GM18508 (cell line): Measurements from ENCODE around the gene HAGHL.
"Not testable (repeated sequence)": the region's sequence is repeated elsewhere in the genome, so short reads cannot be mapped to it uniquely, and the experiment has no call there.

Experiments
- ATAC-seq: cut with Tn5 transposase; IDR thresholded peaks from one replicate; pipeline ENCODE4 v1.9.1; 2021; ENCODE audit warnings: moderate number of reproducible peaks; ENCODE audit not compliant: insufficient read depth, unreplicated experiment

HAGHL gene

DNA sequence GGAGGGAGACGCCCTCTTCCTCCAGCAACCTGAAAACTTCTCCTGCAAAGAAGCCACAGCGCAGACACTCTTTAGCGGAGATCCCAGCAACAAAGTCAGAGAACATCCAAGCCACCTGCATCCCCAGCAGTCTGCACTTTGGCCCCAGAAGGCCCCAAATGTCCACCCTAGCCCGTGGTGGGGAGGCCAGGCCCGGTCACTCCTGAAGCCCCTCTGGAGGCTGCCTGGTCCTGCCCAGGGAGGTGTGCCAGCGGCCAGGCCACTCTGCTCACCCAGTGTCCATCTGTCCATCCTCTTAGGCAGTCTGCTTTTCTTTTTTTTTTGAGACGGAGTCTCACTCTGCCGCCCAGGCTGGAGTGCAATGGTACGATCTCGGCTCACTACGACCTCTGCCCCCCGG lies 5.4 kb downstream of the HAGHL start:
- ATAC-seq: no peak

DNA sequence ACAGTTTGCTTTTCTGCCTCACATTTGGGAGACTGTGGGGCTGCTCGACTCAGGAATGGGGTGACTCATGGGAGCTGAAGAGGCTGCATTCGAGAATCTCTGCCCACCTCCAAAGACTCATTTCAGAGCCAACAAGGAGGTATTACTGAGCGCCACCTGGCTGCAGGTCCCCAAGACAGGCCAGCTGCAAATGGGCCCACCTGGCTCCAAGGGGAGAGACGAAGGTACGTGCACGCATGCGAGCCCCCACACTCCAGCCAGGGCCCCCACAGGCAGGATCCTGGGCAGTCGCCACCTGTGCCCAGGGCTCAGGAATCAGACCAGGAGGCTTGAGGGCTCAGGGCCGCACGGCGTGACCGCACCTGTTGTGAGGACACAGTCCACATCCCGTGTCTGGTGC lies 6.0 kb downstream of the HAGHL start:
- ATAC-seq: no peak

DNA sequence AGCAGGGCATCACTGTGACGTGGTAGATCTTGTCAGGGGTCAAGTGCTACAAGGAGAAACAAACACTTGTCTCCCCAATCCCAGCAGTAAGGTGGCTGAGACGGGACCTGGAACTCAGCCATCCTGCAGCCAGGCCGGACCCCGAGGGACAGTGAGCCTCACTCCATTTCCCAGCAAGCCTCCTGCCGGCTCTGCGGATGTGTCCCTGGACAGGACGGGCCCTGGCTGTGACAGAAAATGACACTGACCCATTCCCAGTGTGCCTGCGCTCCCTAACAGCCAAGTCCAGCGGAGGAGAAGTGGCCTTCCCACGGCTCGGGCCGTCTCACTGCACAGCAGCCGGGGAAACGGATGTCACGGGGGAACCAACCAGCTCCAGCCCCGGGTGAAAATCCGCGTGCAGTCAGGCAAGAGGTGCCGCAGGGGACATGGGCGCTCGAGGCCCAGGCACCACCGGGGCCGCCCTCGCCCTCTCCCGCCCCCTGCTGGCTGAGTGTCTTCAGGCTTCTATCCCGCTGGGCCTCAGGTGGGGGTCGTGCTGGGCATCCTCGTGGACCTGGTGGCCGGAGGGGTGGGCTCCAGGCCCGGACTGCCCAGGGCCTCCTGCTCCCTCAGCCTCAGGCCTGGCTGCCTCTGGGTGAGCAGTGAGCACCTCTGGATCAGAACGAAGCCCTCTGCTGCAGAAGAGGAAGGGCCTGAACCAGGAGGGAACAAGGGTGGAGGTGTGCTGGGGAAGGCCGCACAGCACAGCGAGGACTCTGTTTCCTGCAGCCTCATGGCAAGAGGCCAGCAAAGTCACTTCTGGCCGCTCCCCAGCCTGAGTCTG lies 6.7 kb downstream of the HAGHL start:
- no peak for ATAC-seq

DNA sequence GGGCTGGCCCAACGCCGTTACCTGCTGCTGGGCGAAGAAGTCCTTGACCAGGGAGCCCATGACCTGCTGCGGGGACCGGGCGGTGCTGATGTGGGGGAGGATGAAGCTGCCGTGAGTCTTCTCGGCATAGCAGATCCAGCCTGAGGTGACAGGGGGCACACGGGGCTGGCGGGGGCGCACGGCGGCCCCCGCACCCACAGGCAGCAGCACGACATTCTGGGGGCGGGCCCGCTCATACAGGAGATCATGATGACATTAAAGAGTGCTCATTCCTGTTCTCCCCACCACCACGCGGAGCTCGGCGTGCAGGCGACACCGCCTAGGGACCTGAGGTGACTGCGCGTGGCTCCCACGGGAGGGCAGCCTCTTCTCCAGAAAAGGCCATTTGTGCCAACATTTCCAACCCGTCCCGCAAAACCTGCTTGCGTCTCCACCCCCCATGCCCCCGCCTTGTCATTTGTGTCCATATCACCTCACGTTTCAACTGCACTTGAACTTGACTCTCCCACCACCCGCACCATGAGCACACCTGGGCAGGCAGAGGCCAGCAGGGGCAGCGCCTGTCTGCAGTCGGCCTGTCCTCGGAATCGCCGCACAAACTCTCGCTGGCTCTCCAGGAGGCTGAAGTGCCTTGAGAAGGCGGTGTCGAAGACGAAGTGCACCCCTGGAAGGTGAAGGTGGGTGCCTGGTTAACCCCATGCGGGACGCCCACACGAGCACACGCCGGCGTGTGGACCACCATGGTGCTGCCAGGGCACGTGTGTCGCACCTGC lies 7.5 kb downstream of the HAGHL start:
- ATAC-seq: no peak

DNA sequence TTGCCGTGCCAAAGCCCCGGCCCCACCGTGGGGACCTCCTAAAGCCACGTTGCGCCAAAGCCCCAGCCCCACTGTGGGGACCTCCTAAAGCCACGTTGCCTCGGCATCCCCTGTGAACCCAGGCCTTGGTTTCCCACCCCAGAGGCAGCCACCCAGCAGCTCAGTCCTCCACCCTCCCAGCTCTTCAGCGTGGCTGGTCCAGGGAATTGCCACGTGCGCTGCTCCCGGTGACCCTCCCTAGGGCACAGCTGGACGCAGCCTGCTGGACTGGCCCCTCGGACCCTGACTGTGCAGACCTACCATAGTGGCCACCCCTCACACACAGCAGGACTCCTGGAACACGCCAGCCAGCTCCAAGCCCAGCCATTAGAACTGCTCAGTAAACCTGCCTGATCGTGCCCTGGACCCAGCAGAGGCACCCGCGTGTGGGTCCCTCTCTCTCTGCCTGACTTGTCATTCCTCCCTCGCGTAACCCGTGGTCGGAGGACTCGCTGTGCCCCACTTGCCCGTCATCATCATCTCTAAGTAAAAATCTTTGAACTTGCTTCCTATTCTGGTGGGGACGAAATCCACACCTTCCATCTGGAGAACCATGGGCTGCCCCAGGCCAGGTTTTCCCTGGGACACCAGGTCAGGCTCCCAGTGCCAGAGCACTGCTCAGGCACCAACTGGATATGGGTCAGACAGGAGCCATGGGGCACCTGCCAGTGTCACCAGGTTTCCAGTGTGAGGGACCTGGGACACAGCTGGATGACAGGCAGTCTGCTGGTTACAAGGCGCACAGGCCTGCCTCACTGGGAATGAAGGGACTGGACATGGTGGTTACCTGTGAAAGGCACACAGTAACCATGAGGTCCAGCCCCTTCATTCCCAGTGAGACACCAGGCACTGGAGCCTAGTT lies 8.3 kb downstream of the HAGHL start:
- ATAC-seq: no peak

DNA sequence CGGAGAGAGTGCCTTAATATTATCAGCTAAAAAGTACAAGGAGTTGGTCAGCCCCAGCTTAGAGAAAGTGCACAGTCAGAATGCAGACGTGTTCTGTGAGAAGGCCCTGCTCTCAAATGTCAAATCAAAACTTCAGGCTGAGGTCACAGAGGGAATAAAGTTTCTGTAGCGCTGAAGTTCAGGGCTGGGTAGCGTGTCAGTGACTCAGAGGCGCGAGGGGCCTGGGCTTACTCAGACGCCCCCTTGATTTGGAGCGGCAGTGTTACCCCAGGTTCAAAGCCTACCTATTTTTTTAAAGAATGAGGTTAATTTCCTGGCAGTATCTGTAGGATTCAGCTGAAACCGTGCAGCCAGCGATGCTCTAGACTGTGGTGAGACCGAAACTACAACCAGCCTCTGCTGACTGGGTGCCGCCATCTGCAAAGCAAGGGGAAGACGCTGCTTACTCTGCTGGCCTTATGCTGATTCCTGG lies 9.1 kb downstream of the HAGHL start:
- ATAC-seq: no peak

DNA sequence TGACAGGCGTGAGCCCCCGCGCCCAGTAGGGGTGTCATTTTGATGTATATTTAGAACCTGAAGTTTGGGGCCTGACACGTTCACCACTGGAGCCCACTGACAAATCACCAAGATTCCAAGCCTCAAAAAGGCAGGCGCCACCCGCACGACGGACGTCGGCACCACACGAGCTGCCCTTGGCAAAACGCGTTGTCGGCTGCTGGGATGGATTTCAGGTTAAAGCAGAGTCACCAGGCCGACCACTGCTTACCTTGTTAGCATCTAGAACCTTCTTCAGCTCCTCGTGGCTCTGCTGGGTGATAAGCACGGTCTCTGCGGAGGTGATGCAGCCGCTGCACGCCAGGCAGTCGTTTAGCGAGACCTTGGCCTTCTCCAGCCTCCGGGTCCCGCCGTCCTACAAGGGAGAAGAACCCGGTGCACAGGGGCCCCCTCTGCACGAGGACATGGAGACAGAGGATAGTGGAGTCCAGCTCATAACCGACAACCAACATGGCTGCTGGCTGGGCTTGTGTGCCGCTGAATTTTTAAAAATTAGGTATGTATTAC lies 10.1 kb downstream of the HAGHL start:
- ATAC-seq: no peak

DNA sequence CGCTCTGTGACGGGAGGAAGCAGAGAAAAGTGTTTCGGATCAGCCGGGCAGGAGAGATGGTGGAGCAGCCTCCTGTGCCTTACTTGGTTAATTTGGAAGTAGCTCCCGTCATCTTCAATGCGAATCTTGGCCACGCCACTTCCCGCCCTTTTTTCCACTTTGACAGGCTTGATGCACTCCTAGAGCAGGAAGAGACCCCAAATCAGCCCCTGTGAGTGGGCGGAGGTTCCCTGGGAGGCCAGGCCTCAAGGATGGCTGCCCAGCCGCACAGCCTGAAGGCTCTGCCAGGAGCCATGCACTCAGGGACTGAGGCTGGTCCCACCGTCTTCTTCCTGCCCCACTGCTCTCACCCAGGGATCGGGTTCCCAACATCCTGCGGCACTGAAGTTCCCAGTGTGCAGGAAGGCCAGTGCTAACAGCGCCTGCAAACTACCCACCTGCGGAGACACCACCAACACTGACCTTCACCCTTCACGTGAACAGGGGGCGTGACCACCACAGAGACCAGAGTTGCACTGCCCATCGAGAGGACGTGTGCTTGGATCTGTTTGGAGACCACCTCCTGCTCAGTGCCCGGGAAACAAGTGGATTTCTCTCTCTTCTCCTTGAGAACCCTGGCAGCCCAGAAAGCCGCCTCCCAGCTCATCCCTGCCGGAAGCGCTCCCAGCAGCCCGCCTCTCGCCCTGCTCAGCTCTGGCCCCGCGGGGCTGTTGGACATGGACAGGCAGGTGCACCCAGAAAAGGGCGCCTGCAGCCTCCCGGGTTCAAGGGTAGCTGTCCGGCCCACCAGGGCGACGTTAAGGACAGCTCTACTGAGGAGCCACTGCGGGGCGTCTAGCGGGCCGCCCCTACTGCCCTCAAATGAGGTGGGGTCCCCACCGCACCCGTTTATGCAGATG lies 12.9 kb downstream of the HAGHL start:
- ATAC-seq: no peak

DNA sequence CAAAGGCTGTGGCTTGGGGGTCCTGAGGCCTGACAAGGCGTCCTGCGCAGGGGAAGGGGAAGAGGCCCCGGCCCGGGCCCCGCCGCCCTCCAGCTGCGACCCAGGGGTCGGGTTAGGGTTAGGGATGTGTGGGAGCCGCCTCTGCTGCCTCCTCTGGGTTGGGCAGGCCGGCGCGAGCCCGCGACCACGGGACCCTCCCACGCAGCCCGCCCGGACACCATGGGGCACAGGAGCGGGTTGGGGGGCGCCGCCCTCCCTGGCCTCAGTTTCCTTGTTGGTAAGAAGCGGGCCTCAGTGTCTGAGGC lies 13.5 kb downstream of the HAGHL start:
- ATAC-seq: no peak

DNA sequence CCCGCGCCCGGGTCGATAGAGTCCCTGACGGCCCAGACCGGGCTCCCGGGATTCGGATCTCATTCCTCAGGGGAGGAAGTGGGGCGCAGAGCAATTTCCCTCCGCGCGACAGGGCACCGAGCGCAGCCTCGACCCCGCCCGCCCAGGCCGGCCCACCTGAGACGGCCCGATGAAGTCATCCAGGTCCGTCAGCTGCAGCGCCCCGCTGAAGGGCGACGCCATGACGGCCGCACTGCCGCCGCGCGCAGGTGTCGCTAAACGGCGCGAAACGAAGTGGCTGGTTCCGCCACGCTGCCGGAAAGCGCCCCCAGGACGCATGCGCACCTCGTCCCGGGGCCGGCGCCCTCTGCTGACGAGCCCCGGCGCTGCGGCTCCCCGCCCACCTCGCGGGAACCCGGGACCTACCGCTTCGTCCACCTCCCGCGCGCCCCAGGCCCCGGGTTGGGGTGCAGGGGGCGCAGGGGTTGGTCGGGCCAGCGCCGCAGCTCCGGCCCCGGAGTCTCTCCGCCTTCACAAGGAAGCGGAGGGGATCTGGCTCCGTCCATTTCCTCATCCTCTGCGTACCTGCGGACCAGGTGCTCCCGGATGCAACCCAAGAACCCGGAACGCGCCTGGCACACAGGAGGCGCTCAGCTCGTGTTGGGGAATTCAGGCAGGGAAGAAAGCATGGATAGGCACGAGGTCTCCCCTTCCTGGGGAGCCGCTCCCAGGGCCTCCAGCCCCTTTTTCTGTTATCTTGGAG lies 14.0 kb downstream of the HAGHL start, which contains the start of gene CIAO3:
TSS of gene CIAO3 (minus strand) at position 234 of the 742 bp plus-strand sequence. CDS start at position 222, 12 bp downstream.
- ATAC-seq: no peak

DNA sequence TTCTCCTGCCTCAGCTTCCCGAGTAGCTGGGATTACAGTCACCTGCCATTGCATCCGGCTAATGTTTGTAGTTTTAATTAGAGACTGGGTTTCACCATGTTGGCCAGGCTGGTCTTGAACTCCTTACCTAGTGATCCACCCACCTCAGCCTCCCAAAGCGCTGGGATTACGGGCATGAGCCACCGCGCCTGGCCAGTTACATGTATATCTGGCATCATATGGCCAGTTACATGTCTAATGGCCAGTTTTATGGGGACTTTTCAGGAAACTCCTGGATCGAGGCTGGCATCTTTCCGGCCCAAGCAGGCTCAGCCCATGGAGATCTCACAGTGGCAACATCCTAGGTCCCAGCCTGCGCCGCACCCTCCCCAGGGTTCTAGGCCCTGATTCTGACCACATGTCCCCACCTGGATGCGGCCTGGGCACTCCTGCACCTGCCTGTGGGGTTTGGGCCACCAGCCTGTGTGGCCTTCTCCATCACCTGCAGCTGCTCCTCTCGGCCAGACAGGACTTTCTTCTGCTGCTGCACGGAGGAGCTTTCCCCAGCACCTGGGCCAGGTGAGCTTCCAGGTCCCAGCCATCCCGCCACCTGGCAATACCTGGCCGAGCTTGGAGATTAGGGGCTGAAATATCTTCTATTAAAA lies 15.2 kb downstream of the HAGHL start:
- ATAC-seq: no peak

DNA sequence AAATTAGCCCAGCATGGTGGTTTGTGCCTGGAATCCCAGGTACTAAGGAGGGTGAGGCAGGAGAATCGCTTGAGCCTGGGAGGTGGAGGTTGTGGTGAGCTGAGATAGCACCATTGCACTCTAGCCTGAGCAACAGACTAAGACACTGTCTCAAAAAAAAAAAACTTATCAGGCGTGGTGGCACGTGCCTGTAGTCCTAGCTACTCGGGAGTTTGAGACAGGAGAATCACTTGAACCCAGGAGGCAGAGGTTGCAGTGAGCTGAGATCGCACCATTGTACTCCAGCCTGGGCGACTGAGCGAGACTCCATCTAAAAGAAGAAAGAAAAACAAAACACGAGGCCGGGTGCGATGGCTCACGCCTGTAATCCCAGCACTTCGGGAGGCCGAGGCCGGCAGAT lies 16.0 kb downstream of the HAGHL start:
- ATAC-seq: not testable (repeated sequence)

DNA sequence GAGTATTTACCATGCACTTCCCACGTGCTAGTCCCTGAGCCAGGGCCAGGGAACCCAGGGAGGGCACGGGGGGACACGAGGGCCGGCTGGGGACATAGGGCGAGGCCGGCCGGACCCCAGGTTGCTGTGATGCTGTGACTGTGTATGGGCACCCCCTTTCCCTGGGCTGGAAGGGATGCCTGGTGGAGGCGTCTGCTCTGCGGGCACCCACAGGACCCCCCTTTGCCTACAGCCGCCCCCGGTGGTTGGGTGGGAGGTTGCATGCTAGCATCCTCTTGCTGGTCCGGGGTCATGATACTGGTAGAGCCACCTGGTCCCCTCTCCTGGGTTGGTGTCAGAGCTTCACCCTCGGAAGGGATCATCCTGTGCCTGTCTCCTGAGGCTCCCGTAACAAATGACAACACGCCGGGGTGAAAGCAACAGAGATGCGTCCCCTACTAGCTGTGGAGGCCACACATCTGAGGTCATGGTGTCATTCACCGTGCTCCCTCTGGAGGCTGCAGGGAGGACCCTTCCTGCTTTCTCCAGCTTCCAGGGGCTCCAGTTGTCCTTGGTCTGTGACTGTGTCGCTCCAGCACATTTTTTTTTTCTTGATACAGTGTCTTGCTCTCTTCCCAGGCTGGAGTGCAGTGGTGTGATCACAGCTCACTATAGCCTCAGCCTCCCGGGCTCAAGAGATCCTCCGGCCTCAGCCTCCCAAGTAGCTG lies 17.0 kb downstream of the HAGHL start:
- no peak for ATAC-seq

DNA sequence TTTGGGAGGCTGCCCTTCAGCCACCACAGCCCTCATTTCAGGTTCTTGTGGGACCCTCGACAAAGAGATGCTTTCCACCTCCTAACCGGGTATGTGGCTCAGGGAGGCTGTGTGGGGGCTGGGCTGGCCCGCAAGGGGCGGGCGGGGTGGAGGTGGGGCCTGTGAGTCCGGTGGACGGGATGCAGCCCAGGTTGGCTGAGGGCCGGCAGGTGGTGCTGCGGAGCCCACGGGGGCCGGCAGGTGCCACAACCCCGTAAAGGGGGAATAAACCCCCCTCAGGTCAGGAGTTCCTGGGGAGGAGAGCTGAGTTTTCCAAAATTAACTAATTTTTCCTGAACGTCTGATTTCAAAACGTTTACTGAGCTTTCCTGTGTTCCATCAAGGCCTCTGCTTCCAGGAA lies 18.8 kb downstream of the HAGHL start:
- ATAC-seq: no peak

DNA sequence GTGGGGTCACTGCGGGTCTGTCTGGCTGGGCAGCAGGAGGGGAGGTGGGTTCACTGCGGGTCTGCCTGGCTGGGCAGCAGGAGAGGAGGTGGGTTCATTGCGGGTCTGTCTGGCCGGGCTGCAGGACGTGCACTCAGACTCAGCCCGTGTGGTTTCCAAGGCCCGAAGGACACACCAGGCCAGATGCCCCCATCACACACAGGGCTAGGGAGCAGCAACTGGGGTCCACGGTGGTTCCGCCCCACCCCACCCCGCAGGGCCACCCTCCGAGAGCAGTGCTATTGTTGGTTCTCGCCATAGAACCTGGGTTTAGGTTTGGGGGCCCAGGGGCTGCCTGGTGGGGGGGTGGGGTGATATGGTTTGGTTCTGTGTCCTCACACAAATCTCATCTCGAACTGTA lies 19.7 kb downstream of the HAGHL start:
- no peak for ATAC-seq

DNA sequence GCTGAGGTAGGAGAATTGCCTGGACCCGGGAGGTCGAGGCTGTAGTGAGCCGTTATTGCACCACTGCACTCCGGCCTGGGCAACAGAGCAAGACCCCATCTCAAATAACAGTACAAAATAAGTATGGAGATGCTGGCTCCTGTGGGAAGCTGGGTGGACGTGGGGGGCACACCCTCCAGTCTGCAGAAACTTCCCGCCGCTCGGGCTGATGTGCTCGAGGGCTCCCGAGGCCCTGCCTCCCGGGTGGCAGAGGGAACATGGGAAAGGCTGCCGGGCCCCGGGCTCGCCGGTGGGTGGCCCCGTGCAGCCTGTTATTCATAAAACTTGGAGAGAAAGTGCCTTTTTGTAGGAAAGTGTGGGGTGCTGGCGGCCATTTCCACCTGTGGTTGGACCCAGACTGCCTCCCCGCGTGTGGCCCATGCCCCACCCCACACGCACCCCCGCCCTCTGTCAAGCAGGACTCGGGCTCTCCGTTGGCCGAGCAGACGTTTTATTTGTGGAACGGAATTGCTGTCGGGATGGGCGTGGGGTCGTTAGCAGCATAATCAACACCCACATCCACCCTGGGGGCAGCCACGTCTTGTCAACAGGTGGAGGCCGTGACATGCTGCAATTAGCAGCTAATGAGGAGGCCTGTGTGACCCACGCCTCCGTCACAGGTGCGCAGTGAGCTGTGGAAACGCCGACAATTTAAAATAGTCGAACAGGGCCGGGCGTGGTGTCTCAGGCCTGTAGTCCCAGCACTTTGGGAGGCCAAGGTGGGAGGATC lies 21.3 kb downstream of the HAGHL start:
- ATAC-seq: no peak

DNA sequence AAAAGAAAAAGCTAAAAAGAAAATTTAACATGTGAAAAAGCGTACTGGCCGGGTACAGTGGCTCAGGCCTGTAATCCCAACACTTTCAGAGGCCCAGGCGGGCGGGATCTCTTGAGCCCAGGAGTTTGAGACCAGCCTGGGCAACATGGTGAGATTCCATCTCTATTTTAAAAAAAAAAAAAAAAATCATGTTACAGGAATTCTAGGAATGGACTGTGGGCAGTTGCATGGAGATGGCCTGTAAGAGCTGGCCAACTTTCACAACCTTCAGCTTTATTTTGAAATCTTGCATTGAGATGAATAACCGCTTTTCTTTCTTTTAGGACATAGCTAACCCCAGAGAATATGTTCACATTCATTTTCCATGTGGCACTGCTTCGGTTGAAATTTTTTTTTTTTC lies 22.1 kb downstream of the HAGHL start:
- no peak for ATAC-seq
